ENCODE data around the gene CRMP1.

CRMP1 gene

DNA sequence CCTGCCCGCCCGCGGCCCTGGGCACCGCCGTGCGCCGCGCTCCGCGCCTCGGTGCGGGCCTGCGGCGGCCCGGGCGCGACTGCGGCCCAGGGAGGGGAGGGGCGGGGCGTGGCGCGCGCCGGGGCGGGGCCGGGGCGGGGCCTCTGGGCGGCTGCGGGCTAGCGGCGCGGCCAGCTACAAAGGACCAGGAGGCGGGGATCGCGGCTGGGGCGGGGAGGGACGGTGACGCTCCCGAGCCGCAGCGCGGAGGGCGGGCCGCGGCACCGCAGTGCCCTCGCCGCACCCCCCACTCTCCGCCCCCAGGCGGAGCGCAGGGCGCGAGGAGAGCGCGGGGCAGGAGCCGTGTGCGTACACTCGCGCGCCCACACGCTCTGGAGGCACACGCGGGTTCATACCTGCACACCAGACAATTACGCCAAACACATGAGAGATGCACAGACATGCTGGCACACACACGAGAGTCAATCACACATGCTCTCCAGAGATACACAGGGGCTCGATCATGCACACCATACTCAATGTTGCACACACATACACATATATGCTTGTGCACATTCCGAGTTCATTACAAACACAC is at the start of gene CRMP1:
Gene CRMP1, minus strand, starts transcription at position 83 of the 577 bp plus-strand sequence. CDS start 117 bp downstream, outside the sequence.
- DNase-seq: no peak

DNA sequence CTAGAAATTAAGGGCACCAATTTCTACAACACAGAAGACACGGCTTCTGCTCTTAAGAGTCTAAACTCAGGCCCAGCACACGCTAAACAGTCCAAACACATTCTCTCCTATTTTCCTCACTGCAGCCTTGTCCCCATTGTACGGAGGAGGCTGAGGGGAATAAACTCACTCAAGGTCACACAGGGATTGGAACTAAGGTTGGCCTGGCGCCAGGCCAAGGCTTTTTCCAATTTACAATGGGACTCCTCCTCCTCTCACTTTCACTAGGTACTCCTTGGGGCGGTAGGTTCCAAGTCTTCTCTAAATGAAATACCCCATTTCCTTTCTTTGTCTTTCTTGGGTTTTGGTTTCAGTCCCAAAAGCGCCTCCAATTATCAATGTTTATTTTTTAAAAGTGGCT is 48.7 kb upstream of the CRMP1 start:
- no peak for DNase-seq

DNA sequence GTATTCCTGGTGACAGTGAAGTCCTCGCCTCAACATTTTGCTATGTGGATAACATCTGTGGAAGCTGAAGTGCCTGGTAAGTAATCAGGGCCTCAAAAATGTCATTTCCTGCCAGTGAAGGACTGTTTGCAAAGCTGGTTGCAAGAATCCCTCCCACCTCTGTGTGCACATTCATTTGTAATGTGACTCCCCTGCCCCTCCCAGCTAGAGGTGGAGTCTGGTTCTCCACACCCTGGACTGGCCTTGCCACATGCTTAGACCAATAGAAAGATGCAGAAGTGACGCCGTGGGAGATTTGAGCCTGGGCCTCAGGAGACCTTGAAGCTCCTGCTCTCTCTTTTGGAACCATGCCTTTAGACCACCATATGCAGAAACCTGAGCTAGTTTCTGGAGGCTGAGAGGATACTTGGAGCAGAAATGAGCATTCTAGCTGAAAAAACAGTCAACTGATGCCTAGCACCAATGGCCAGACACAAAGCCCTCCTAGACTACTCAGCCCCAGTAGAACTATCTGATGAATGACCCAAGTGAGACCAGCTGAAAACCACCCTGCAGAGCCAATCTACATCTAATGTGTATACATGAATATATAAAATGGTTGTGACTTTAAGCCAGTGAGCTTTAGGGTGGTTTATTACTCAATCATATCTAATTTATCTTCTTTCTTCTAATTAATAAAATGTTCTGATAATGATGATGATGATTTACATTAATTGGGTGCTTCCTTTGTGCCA is 47.8 kb upstream of the CRMP1 start:
- peak; percentile 16 for DNase-seq

DNA sequence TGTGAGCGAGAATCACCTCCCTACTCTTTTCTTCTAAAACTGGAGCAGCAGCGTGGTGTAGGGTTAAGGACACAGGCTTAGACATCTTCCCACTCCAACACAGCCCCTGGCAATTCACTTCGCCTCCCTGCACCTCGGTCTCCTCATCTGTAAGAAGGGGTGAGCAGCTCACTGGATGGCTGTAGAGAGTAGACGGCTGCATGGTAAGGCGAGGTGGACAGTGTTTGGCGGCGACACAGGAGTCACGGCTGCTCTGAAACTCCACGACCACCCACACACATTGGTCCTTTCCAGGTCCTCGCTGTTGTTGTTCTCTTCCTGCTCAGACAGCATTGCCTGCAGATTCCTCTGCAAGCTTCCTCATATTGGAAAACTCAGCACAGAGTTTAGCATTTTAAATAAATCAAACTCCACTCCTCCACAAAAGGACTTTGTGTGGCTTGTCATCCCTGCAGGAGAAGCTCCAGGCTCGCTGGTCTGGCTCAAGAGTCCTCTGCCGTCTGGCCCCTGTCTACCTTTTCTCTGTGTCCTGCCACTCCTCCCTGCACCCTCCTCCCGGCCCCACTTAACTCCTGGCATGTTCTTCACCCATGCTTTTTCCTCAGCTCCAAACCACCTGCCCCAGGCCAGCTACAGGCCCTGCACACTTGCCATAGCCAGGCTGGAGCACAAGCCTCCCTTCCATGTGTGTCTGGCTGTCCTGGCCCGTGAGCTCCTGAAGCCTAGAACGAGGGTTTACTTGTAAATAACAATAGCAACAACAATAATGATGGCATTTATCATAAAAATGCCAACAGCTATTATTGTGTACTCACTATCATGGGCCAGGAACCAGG is 41.3 kb upstream of the CRMP1 start:
- DNase-seq: no peak

DNA sequence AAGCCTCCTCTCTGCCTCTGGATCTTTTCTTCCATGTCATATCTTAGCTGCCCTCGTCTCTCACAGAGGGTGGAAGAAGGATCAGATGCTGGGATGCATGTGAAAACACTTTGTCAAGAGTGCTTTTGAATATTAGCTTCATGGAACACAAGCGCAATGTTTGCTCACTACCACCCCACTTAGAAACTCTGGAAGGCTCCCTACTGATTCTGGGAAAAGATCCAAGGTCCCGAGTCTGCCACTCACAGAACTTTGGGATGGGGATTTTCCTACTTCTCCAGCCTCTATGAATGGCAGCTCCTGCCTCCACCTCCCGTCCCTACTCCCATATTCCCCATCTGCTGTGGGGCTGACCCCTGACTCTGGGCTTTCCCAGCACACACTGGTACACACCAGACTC is 40.2 kb upstream of the CRMP1 start:
- DNase-seq: no peak

DNA sequence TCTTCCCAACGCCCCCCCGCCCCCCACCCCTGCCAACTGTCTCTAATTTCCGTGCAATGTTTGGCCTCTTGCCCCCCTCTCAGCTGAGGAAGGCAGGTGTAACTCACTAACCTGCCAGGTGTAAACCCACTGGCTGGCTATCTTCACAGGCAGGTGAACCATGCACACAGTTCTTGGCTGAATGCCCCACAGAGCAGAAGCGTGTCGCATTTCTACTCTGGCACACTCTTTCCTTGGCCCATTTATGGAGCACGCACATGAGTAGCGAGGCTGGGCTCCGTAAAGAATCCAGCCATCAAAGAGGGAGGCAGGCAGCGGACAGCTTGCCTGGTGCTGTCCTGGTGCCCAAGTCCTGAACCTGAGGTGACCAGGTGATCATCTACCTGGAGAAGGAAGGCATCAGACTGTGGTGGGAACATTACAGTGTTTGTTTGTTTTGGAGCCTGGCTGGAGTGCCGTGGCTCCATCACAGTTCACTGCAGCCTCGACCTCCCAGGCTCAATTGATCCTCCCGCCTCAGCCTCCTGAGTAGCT is 39.2 kb upstream of the CRMP1 start:
- DNase-seq: no peak

DNA sequence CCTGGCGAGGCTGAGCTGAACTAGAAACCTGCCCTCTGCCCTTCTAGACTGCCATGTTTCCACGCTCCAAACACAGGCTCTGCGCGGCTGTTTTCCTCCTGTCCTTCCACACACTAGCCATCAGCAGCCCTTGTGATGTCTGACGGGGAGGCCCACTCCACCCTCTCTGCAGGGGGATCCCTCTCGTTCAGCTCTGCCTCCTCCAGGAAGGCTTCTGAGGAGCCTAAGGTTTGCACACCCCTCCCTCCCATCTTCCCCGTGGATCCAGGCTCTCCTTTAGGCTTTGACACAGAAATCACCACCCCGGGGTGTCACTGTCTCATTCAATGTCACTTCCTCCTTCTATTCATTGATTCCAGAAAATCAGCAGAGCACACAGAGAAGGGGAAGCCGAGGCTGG is 38.6 kb upstream of the CRMP1 start:
- DNase-seq: no peak

DNA sequence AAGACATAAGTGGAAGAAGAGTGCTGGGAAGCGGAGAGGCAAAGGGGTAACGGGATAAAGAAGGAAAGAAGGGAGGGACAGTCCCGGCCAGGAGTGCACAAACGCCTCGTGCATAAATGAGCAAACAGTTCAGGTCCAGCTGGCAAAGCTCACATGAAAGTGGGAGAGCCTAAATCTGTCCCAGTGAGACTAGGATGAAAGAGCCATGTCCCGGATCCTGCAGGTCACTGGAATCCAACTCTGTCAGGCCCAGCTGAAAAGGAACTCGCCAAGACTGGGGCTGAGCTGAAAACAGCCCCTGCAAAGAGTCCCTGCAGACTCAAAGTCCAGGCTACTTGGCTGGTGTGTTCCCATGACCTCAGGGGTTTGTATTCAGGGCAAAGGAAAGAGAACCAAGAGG is 38.0 kb upstream of the CRMP1 start:
- DNase-seq: no peak

DNA sequence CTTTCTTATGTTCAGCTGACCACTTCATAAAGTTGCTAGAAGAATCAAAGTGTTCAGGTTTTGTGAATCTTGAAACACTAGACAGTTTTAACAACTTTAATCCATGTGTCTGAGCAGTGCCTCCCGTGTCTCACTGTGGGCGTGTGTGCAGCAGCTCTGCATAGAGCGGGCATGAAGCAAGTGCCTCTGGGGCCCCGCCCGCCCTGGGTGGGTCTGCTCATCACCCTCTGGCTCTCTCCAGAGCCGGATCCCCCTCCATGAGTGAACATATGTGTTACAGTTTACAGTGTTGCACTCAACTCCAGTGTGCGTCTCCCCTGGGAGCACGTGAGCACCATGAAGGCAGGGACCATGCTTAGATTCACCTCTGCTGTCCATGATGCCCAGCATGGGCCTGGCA is 37.6 kb upstream of the CRMP1 start:
- DNase-seq: no peak

DNA sequence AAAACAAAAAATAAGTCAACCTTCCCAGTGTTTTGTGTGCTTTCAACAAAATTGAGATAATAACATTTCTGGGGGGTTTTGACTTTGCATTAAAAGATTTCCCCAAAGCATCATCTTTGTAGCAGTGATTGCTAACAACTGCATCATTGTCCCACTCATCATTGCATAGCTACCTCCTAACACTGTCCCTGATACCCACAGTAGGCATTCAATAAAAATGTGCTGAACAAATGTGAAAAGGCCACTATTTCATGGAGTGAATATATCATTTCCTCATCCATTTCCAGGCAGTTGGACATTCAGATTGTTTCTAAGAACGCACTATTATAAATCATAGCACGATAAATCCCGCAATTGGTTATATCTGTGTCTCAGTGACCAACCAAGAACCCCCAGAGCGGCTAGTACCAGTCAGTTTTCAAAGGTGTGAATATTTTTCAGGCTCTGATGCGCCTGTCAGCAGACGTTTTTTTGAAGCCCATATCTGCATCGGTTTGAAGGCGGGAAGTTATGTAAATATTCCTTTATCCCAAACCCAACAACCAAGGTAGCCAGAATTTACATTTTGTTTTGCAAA is 36.0 kb upstream of the CRMP1 start:
- no peak for DNase-seq

DNA sequence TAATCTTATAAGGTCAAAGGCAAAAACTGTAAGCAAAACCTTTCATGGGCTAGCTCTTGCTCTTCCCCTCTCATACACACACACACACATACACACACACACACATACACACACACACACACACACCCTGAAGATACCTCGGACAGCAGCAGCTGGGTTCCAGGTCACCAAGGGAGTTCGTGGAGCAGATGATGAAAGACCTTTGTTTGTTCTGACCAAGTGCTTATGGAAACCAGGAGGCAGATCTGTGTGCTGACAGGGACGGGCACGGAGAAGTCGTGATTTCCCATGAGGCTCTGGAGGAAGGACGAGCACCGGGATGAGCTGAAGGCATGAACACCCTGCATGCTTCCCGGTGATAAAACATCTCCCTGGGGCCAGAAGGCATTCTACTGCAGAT is 35.4 kb upstream of the CRMP1 start:
- DNase-seq: no peak

DNA sequence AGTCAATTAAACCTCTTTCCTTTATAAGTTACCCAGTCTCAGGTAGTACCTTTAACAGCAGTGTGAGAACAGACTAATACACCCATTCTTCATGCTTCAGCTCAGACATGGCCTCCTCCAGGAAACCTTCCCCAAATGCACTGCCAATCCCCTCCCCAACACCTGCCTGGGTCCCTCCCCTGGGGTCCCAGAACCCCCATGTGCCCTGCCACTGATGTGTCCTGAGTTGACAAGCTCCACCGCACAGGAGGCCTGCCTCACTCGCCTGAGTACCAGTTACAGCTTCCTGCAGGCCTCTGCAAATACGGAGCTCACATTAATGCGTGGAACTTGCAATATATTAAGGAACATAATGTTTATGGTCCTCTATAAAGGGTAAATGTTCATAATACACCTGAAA is 34.9 kb upstream of the CRMP1 start:
- DNase-seq: no peak

DNA sequence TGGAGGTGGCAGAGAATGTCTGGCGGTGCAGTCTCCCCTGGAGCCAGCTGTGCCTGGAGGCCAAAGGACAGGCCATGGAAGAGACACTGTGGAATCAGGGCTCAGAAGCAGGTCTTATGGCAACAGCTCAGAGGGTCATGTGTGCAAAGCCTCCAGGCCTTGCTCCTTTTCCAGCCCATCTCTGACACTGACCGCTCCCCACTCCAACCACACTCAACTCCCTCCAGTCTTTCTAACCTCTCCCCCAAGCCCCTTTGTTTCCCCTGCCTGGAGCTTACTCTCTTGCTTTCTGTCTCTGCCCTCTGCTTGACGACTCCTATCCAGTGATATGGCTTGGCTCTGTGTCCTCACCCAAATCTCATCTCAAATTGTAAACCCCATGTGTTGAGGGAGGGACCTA is 34.2 kb upstream of the CRMP1 start:
- DNase-seq: no peak

DNA sequence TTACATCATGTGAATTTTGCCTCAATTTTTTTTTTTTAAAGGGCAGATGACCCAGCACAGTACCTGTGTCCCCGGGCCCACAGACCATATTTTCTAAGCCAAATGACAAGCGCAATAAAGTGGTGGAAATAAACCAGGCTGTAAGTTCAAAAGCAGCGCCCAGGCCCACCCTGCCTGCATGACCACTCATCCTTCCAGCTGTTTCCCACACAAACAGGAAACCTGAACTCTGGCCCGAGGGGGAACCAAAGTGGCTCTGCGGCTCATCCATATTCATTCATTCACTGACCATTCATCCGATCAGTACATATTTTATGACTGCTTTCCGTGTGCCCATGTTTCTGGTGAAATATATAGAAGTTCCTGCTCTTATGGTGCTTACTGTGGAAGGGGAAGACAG is 33.7 kb upstream of the CRMP1 start:
- no peak for DNase-seq

DNA sequence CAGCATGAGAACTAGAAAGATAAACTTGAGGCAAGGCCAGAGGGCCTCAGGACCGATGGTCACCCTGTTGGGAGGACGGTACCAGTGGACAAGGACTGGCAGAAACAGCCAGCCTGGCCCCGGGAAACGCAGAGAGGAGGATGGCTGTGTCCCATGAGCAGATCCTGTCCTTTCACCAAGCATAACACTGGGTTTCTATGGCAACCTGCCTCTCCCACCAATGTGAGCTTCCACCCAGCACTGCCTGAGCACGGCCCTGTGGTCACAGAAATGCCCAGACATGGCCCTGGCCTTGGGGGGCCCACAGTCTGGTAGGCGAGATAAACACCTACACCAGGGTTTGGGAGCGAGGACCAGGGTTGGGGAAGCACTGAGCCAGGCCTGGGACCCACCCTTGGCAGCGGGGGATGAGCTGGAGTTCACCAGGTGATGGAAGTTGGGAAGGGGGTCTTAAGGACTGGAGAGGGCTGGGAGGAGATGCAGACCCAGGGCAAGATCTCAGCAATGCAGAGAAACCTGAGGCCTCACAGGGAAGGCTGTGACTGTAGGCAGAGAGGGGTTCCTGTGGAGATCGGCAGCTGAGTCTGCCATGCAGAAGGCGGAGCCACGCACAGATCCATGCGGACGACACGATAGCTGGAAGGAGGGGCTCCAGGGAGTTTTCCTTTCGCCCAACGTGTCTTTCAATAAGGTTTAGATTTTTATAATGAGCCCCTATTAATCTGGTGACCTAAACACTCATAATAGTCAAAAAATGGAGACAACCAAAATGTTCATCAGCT is 32.7 kb upstream of the CRMP1 start:
- DNase-seq: no peak

DNA sequence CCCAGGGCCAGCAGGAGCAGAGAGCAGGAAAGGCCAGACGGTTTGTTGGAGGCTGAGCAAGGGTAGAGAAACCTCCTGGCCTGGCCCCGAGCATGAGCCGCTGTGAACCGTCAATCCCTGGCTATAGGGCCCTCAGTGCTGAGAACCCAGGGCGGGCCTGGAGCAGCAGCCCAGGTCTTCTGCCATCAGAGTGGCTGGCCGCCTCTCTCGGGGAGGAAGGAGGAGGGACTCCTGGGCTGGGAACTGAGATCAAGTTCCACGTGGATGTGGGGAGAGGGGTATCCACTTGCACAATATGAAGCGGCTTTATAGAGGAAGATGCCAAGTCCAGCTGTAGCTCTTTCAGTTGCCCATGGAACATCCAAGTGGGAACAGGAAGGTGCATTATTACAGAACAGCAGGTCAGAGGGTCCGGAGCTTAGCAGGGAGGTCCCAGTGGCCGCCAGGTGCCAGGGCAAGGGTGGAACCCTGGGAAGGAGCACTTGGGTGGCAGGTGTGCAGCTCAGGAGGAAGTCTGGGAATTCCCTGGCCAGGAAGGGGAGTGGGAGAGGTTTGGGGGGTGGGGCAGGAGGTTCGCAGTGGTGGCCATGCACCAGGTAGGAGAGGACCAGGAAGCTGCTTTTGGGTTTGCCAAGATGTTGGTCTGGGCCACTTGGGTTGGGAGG is 31.7 kb upstream of the CRMP1 start:
- DNase-seq: no peak

DNA sequence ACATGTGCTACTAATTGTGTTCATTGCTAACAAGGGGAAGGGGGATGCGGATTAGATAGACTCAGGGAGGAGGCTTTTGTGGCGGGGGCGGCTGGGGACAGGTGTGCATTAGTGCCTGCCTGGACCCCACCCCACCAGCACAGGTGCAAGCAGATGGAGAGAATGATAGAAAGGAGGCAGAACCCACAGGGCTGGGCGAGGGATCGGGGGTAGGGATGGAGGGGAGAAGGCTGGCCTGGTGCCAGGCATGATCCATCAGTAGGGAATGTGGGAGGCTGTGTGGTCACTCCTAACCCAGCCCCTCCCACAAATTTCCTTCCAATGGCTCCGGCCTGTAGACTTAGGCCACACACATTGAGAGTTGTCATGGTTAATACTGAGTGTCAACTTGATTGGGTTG is 30.5 kb upstream of the CRMP1 start:
- DNase-seq: no peak

DNA sequence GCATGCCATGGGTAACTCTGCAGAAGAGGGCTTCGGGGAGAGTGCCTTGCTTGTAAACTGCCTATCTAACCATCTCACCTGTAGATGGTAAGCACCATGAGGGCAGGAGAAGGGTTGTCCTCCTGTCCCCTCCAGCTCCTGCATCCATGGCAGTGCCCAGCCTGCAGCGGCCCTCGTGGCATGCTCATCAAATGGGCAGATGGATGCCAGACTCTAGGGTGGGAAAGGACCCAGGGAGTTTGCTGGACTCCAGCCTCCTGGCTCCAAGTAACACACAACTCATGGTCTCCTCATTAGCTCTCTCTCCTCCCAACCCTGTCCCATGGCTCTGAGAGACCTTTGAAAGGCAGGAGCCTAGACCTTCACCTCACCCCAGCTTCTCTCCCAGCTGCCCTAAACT is 29.7 kb upstream of the CRMP1 start:
- no peak for DNase-seq

DNA sequence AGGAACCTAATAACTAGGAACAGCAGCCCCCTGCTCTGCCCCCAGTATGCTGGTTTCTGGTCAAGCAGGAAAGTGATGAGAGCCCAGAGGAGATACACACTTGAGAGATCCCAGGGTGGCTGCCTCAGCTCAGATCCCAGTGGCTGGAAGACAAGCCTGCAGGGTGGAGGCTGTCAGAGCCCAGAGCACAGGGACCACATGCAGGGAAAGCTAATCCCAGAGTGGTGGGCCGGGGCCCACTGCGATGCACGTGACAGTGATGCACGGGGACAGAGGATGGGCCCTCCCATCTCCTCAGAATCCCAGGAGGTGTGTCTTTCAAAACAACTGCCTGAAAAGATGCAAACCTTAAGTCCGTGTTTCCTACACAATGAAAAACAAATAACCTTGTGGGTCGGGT is 29.1 kb upstream of the CRMP1 start:
- DNase-seq: no peak

DNA sequence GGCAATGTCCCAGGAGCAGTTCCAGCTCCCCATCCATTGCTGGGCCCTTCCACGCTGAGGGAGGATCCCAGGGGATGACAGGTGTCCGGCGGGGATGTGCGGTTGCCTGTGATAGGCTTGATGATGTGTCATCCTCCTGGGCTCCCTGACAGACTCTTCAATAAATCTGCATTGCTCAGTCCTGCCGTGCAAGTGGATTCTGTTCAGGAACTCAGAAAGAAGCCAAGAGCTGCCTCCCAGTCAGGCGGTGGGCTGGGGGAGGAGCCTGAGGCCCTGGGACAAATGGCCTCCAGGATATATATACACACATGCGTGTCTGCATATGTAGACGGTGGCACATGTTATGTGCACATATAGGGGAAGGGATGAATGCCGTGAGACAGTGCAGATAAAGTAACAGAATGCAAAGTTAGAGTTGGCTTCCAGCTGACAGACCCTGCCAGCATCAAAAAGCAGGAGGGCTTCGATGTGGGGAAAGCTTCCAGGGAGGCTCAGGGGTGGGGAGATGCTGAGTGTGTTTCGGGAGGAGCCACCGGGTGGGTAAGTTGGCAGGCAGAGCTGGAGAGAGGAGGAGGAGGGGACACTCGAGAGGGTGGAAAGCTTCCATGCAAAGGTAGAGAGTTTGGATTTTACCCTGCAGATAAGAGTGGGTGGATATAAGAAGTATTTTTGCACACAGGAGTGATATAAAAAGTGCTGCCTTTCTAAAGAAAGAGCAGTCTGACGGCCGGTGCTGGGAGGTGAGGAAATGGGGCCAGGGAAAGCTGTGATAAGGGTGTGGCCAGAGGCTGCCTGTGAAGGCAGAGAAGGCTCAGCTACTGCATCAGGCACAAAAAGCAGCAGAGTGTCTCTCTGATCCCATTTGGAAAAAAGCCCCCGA is 28.5 kb upstream of the CRMP1 start:
- DNase-seq: no peak

DNA sequence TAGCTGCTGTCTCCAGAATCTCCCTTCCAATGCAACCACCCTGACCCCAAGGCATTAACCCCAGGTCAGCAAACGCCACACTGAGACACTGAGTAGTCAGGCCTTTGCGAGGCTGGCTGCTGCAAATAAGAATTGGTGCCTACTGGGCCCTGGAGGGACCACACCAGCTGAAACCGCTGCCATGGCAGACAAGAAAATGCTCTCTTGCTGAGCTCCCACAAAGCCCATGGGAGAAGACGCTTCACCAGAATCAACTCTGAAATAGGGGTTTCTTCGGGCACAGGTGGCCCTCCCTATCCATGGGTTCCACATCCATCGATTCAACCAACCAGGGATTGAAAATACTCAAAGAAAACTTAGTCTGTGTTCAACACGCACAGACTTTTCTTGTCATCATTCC is 26.7 kb upstream of the CRMP1 start:
- no peak for DNase-seq
